ENCODE data around the gene COA4.

Gene COA4

DNA sequence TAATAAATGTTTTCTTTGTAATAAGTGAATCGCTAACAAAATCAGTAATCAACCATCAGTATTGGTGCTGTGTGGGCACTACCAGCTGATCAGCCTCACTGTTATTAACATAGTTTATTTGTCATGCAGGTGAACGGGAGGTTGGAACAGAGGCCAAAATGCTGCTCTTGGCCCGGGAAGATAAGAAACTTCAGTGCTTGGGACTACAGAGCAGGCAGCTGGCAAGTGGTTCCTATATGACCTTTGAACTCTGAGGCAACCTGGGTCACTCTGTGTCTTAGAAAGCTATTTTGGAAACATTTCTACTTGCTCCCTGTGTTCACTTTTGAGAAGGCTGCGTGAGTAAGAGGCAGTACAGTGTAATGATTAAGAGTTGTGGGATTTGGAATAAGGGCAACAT, 37.6 kb upstream of the COA4 start:
- no peak for TF ChIP-seq EZH2phosphoT487 (conservative IDR thresholded peaks at IDR 0.05; ENCODE audit: low read length)
- Histone ChIP-seq H3K27me3 (ENCODE audit: low read length) (no peaks in the 10 kb centered on the region), H2AFZ (ENCODE audit: low read depth, low read length, severe bottlenecking) (no peak overlapping the region)

DNA sequence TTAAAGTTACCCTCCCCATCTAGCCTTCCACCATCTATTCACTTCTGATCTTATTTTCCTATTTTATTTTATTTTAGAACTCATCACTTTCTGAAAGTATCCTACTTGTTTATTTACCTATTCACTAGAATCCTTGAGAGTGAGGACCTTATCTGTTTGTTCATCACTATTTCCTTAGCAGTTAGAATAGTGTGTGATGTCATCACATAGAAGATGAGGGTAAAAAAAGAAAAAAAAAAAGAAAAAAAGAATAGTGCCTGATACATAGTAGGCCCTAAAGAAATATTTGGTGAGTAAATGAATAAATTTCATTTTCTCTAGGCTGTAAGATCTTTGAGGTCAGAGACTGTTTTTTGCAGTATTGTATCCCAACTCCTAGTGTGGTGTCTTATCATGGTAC, 36.8 kb upstream of the COA4 start:
- no peaks in the 10 kb centered on the region for H3K9me2 ChIP-seq (replicated peaks; ENCODE audit: insufficient read depth, low read length)
- H3F3A ChIP-seq (ENCODE audit: insufficient read depth): no peaks in the 10 kb centered on the region
- no peaks in the 10 kb centered on the region for H4K20me1 ChIP-seq (ENCODE audit: low read depth, low read length)
- no peak overlapping the region for H3K9ac ChIP-seq (ENCODE audit: low read length)
- TF ChIP-seq, protein P1, sequence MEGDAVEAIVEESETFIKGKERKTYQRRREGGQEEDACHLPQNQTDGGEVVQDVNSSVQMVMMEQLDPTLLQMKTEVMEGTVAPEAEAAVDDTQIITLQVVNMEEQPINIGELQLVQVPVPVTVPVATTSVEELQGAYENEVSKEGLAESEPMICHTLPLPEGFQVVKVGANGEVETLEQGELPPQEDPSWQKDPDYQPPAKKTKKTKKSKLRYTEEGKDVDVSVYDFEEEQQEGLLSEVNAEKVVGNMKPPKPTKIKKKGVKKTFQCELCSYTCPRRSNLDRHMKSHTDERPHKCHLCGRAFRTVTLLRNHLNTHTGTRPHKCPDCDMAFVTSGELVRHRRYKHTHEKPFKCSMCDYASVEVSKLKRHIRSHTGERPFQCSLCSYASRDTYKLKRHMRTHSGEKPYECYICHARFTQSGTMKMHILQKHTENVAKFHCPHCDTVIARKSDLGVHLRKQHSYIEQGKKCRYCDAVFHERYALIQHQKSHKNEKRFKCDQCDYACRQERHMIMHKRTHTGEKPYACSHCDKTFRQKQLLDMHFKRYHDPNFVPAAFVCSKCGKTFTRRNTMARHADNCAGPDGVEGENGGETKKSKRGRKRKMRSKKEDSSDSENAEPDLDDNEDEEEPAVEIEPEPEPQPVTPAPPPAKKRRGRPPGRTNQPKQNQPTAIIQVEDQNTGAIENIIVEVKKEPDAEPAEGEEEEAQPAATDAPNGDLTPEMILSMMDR (IDR thresholded peaks at IDR 0.05; ENCODE audit: insufficient read depth, low read length, poor library complexity, severe bottlenecking): no peak
- TF ChIP-seq EZH2phosphoT487 (conservative IDR thresholded peaks at IDR 0.05; ENCODE audit: low read length): no peak
- H3K27me3 ChIP-seq (ENCODE audit: low read length): no peaks in the 10 kb centered on the region
- H3K27ac ChIP-seq (ENCODE audit: low read depth, low read length): no peak overlapping the region
- no peak overlapping the region for H3K4me3 ChIP-seq (ENCODE audit: insufficient read depth, low read length, poor library complexity, severe bottlenecking)
- H3K4me2 ChIP-seq (ENCODE audit: low read depth, low read length, poor library complexity, severe bottlenecking): no peak overlapping the region
- H3K9me3 ChIP-seq (ENCODE audit: insufficient read depth, low read length): no peaks in the 10 kb centered on the region
- H3K36me3 ChIP-seq (ENCODE audit: low read length): no peaks in the 10 kb centered on the region; the same call in 1 of the 2 replicates
- H2AFZ ChIP-seq (ENCODE audit: low read depth, low read length, severe bottlenecking): no peak overlapping the region
- no peaks in the 10 kb centered on the region for H3K79me2 ChIP-seq (ENCODE audit: insufficient read depth, low read length)

More for the DNA sequence above, 37.6 kb upstream of the COA4 start:
- H3K36me3 ChIP-seq (ENCODE audit: low read length): no peaks in the 10 kb centered on the region; the same call in 1 of the 2 replicates
- no peaks in the 10 kb centered on the region for H3K9me2 ChIP-seq (replicated peaks; ENCODE audit: insufficient read depth, low read length)
- H3K9ac ChIP-seq (ENCODE audit: low read length): no peak overlapping the region
- no peaks in the 10 kb centered on the region for H3K9me3 ChIP-seq (ENCODE audit: insufficient read depth, low read length)
- H3K4me3 ChIP-seq (ENCODE audit: insufficient read depth, low read length, poor library complexity, severe bottlenecking): no peak overlapping the region
- no peaks in the 10 kb centered on the region for H4K20me1 ChIP-seq (ENCODE audit: low read depth, low read length)
- H3K79me2 ChIP-seq (ENCODE audit: insufficient read depth, low read length): no peaks in the 10 kb centered on the region
- no peak overlapping the region for H3K4me2 ChIP-seq (ENCODE audit: low read depth, low read length, poor library complexity, severe bottlenecking)
- no peaks in the 10 kb centered on the region for H3F3A ChIP-seq (ENCODE audit: insufficient read depth)
- H3K27ac ChIP-seq (ENCODE audit: low read depth, low read length): no peak overlapping the region

DNA sequence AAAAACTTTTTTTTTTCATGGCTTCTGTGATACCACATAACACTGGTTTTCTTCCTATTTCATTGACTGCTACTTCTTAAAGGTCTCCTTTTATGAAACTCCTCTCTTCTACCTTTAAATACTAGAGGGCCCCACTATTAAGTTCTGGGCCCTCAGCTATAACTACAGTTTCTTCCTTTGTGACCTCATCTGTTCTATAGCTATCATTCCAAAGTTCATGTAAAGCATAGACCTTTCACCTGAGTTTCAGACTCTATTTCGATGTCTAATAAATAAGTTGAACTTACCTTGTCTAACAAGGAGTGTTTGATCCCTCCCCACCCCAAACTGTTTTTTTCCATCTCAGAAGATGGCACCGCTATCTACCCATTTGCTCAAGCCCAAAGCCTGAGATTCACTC, 35.4 kb upstream of the COA4 start:
- Histone ChIP-seq H3K36me3 (ENCODE audit: low read length) (no peaks in the 10 kb centered on the region), H4K20me1 (ENCODE audit: low read depth, low read length) (no peaks in the 10 kb centered on the region), H3K27ac (ENCODE audit: low read depth, low read length) (no peak overlapping the region), H3K4me2 (ENCODE audit: low read depth, low read length, poor library complexity, severe bottlenecking) (no peak overlapping the region), H3K9me2 (replicated peaks; ENCODE audit: insufficient read depth, low read length) (no peaks in the 10 kb centered on the region), H3K9me3 (ENCODE audit: insufficient read depth, low read length) (no peaks in the 10 kb centered on the region), H3K27me3 (ENCODE audit: low read length) (no peaks in the 10 kb centered on the region), H3F3A (ENCODE audit: insufficient read depth) (no peaks in the 10 kb centered on the region), H3K79me2 (ENCODE audit: insufficient read depth, low read length) (no peaks in the 10 kb centered on the region), H2AFZ (ENCODE audit: low read depth, low read length, severe bottlenecking) (no peak overlapping the region), H3K4me3 (ENCODE audit: insufficient read depth, low read length, poor library complexity, severe bottlenecking) (no peak overlapping the region), H3K9ac (ENCODE audit: low read length) (no peak overlapping the region)
- no peak for TF ChIP-seq EZH2phosphoT487 (conservative IDR thresholded peaks at IDR 0.05; ENCODE audit: low read length)
- TF ChIP-seq, protein P1 (IDR thresholded peaks at IDR 0.05; ENCODE audit: insufficient read depth, low read length, poor library complexity, severe bottlenecking): no peak

DNA sequence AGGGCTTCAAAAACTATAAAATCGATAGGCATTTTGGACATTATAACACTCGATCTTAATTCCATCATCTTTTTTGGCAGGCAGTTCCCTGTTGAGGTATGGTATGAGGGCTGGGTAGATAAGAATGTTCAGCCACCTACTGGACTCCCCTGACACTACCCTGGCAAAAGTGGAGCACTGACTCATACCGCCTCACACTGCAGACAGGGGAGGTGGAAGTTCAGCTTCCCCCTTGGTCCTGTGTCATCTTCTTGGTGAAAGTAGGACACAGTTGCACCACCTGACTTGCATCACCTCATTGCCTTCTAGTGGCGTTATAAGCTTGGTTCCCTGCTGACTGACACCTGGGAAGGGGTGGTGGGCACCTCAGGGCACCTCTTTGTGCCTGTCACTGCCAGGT, 30.5 kb upstream of the COA4 start:
- Histone ChIP-seq H3K36me3 (ENCODE audit: low read length) (no peaks in the 10 kb centered on the region), H3K27me3 (ENCODE audit: low read length) (no peaks in the 10 kb centered on the region), H4K20me1 (ENCODE audit: low read depth, low read length) (no peaks in the 10 kb centered on the region), H2AFZ (ENCODE audit: low read depth, low read length, severe bottlenecking) (no peak overlapping the region), H3K9me2 (replicated peaks; ENCODE audit: insufficient read depth, low read length) (no peaks in the 10 kb centered on the region), H3K4me3 (ENCODE audit: insufficient read depth, low read length, poor library complexity, severe bottlenecking) (no peak overlapping the region), H3K27ac (ENCODE audit: low read depth, low read length) (no peak overlapping the region), H3K9ac (ENCODE audit: low read length) (no peak overlapping the region), H3K9me3 (ENCODE audit: insufficient read depth, low read length) (no peaks in the 10 kb centered on the region), H3K79me2 (ENCODE audit: insufficient read depth, low read length) (no peaks in the 10 kb centered on the region), H3F3A (ENCODE audit: insufficient read depth) (no peaks in the 10 kb centered on the region; the same call in 1 of the 2 replicates), H3K4me2 (ENCODE audit: low read depth, low read length, poor library complexity, severe bottlenecking) (no peak overlapping the region)
- TF ChIP-seq, protein P1 (IDR thresholded peaks at IDR 0.05; ENCODE audit: insufficient read depth, low read length, poor library complexity, severe bottlenecking): no peak
- TF ChIP-seq EZH2phosphoT487 (conservative IDR thresholded peaks at IDR 0.05; ENCODE audit: low read length): no peak

Data from SU-DHL-6 (cell line).